COLO668 (cell line): ENCODE results near the gene SULT1A4.
"Not testable (repeated sequence)": the region's sequence is repeated elsewhere in the genome, so short reads cannot be mapped to it uniquely, and the experiment has no call there.

Source experiments
- DNase-seq: peaks from one replicate; lab custom pipeline; 2025; ENCODE audit not compliant: unreplicated experiment; lab: John Stamatoyannopoulos, UW

Gene SULT1A4

DNA sequence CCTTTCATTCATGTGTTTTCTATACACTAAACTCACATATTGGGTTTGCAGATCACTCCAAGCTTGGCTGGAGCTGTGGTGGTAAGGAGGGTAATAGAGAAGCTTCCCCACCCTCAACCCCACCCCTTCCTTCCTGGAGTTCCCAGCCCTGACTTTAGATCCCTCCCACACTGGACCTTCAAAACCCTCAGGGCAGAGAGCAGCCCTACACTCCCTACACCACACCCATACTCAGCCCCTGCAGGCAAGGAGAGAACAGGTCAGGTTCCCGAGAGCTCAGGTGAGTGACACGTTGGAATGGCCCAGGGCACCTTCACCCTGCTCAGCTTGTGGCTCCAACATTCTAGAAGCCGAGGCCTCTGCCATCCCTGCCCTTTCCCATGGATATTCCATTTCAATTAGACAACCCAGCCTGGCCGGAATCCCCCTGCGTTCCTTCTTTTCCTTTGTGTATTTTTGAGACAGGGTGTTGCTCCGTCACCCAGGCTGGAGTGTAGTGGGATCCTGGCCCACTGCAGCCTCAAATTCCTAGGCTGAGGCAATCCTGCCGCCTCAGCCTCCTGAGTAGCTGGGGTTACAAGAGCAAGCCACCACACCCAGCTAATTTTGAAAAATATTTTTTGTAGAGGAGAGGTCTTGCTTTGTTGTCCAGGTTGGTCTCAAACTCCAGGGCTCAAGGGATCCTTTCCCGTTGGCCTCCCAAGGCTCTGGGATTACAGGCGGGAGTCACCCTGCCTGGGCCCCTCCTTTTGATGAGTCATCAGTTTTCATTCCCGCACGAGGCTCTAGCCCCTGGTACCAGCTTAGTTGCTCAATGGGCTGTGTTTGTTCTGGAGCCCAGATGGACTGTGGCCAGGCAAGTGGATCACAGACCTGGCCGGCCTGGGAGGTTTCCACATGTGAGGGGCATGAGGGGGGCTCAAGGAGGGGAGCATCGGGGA lies at the start of gene SULT1A4:
Gene SULT1A4, plus strand, starts transcription at position 208 of the 941 bp plus-strand sequence. CDS start 1,473 bp downstream, outside the sequence.
- DNase-seq = not testable (repeated sequence)

DNA sequence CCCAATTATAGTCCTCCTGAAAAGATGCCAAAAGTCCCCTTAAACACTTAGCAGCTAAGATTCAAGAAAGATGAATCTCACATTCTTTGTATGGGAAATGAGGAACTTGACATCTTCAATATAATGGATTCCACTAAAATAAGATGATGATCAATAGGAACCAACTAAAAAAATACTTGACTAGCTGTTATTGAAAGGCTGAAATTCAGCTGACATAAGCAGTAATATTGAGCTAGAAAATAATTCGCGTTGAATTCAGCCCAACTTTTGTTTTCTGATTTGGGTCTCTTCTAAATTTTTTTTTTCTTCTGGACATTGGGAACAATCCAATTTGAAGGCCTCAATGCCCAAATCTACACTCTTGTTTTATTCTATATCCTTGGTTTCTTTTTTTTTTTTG lies 36.1 kb upstream of the SULT1A4 start:
- not testable (repeated sequence) for DNase-seq

DNA sequence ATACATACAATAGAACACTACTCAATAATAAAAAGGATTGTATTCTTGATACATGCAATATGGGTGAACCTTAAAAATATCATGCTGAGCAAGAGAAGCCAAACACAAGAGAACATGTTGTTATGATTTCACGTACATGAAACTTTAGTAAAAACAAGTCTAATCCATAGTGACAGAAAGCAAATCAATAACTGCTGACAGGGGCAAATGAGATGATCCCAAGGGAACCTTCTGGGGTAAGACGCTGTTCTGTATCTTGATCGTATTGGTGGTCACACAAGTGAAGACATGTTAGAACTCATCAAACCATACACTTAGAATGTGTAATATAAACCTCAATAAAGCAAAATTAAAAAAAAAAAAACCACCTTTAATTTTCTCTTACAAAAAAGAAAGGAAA lies 34.3 kb upstream of the SULT1A4 start:
- not testable (repeated sequence) for DNase-seq

DNA sequence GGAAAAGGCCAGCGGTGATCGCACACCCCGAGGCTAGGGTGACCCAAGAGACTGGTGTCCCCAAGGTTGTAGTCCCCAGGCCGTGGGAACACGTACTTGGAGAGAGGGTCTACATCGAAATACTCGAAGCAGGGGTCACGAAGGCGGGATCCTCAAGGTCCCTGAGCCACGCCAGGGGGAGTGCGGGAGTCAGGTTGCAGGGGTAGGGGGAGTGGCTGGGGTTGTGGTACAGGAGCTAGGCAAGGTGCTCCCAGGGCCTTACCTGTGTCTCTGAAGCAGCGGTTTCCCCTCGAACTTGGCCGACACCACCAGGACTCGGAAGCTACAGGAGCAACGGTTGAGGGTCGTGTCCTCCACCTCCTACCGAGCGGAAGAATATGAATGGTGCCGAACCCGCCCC lies 6.0 kb upstream of the SULT1A4 start:
- not testable (repeated sequence) for DNase-seq

DNA sequence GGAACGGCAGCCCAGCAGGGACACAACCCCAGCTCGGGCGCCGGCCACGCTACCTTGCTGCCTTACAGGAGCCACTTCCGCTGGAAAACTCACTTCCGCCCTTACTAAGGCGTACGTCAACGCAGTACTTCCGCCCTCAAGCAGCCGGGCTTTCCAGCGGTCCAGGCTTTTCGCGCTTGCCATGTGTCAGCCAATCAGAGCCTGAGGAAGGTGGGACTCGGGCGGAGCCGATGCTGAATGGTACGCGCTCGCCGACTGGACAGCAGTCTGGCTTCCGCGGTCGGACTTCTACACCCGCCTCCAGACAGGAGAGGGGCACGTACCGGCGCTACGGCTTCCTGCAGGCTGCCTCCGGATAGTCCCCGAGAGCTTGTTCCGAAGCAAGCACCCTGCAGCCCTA lies 5.4 kb upstream of the SULT1A4 start, which contains the start of the genes BOLA2 and SLX1B:
Gene BOLA2, minus strand, starts transcription at position 83 of the 400 bp plus-strand sequence. CDS start 98 bp downstream, outside the sequence.
Gene SLX1B, plus strand, starts transcription at position 265 of the 400 bp plus-strand sequence.
- not testable (repeated sequence) for DNase-seq

DNA sequence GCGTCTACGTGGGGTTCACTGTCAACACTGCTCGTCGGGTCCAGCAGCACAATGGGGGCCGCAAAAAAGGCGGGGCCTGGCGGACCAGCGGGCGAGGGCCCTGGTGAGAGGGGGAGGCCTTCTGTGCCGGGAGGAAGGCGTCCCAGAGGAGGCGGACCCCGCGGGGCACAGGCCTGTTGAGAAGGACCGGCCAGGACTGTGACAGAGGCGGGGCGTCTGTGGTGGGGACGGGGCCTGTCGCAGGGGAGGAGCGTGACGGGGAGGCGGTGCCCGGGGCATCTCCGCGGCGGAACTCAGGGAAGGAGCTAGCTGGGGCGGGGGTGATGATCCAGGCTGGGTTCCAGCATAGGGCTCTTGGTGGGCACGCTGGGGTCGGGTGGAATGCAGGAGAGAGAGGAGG lies 4.9 kb upstream of the SULT1A4 start:
- DNase-seq = not testable (repeated sequence)

DNA sequence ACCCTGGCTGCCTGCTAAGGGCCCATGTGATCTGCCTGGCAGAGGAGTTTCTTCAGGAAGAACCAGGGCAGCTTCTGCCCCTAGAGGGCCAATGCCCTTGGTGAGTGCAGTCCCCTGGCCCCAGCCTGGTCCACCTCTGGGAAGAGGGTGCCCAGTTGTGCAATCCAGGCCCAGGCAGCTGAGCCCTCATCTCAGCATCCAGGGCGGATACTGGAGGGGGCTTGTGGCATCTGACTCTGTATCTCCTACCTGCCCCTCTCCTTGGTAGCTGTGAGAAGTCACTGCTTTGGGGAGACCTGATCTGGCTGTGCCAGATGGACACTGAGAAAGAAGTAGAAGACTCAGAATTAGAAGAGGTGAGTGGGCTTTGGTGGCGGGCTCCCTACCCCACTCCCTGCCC lies 2.1 kb upstream of the SULT1A4 start:
- DNase-seq = not testable (repeated sequence)

DNA sequence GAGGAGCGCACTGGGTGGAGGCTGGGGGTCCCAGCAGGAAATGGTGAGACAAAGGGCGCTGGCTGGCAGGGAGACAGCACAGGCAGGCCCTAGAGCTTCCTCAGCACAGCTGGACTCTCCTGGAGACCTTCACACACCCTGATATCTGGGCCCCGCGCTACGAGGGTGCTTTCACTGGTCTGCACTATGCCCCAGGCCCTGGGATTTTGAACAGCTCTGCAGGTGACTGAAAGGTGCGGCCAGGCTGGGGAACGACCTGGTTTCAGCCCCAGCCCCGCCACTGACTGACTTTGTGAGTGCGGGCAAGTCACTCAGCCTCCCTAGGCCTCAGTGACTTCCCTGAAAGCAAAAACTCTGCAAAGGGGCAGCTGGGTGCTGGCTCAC lies 926 bp downstream of the SULT1A4 start:
- DNase-seq = not testable (repeated sequence)

DNA sequence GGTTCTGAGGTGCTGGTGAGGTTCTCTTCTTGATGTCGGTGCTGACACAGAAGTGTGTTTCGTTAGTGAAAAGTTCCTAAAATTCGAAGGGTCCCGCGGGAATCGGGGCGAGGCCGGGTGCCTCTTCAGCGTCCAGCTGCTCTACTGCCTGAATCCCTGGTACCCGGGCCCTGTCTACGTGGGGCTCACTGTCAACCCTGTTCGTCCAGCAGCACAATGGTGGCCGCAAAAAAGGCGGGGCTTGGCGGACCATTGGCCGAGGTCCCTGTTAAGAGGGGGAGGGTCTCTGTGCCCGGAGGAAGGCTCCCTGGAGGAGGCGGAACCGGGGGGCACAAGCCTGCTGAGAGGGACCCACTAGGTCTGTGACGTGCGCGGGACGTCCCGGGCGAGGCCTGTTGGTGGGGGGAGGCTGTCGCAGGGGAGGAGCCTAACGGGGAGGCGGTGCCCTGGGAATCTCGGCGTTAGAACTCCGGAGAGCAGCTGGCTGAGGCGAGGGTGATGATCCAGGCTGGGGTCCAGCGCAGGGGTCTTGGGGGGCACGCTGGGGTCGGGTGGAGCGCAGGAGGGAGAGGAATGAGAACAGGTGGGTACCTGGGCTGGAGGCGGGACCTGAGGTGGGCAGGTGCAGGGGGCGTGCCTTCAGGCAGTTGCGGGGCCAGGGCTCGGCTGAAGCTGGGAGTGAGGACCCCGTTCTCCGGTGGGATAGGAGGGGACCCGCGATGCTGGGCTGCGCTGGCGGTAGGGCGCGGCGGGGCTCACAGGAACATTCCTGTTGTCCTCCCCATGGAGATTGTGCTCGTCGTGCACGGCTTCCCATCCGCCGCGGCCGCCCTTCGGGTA lies 6.5 kb downstream of the SULT1A4 start:
- not testable (repeated sequence) for DNase-seq

DNA sequence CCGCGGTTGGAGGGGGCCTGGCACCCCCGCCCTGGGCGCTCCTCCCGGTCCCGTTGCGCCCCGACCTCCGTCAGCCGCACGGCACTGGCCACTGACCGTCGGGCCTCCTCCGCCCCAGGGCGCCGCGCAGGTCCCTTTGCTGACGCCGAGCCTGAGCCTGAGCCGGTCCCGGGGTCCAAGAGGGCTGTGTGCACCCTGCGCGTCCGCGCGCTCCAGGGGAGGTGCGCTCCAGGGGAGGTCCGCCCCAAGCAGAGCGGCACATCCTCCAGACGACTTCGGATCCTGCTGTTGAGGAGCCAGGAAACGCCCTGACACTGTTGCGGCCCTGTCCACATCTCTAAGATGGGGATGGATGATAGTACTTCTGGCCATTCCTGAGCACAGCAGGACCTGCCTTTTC lies 7.2 kb downstream of the SULT1A4 start:
- DNase-seq = not testable (repeated sequence)

DNA sequence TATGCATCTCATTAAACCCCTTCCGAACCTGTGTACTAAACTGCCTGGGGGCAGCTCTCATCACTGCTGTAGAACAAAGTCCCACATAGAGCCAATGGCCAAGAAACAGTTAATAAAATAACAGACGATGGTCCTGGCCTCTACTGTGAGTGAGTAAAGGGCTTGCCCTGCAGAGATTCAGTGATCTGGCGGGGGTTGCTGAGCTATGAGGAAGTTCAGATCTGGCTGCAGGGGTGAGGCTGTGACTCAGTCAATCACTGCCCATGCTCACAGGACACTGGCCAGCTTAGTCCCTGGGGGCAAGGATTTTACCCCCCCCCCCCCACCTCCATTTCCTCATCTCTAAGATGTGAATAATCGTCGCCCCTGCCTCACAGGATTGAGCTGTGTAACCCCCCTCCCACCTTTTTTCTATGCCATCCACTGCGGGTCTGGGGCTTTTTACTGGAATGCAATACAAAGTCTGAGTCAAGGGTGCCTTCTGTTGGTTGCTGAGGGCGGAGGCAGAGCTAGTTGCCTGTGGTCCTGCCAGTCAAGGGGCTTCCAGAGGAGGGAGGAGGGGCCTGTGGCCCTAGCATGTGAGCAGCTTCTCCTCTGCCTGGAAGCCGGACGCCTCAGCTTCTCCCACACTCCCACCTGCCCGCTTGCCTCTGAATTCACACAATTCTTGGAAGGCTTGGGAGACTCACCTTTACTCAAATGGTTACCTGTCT lies 8.1 kb downstream of the SULT1A4 start:
- DNase-seq = not testable (repeated sequence)

DNA sequence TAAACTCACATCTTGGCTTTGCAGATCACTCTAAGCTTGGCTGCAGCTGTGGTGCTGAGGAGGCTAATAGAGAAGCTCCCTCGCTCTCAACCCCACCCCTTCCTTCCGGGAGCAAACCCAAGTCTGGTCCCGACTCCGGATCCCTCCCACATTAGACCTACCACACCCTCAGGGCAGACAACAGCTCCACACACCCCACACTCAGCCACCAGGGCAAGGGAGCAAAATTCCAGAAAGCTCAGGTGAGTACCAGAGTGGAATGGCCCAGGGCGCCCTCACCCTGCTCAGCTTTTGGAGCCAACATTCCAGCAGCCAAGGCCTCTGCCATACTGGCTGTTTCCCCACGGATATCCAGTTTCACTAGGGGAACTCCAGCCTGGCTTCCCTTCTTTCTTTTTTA lies 9.9 kb downstream of the SULT1A4 start:
- not testable (repeated sequence) for DNase-seq

DNA sequence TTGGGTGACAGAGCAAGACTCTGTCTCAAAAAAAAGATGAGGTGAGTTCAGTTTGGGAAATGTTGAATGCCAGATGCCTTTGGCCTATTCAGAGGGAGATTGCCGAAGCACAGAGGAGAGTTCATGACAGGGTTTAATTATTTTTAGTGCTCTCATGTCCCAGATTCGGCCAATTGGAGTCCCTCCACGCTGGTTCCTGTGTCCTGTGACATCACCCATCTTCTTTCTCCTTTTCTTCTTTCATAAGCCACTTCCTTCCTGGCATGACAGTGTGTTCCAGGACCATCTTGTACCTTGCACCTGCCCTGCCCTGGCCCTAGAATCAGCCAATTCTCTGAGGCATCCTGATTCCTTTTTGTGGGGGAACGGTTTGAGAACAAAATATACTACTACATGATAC lies 12.4 kb downstream of the SULT1A4 start:
- DNase-seq = not testable (repeated sequence)

DNA sequence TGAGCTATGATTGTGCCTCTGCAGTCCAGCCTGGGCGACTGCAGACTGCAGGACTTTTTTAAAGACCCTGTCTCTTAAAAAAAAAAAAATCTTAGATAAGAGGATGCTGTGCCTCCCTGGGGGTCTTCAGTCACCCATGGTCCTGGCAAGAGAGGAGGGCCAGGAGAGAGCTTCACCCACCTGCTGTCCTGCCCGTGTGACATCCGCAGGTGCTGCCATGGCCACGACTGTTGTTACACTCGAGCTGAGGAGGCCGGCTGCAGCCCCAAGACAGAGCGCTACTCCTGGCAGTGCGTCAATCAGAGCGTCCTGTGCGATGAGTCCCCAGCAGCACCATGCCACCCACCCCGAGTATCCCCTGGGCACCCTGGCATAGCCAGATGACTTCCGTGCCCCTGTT lies 22.6 kb downstream of the SULT1A4 start:
- DNase-seq = not testable (repeated sequence)

DNA sequence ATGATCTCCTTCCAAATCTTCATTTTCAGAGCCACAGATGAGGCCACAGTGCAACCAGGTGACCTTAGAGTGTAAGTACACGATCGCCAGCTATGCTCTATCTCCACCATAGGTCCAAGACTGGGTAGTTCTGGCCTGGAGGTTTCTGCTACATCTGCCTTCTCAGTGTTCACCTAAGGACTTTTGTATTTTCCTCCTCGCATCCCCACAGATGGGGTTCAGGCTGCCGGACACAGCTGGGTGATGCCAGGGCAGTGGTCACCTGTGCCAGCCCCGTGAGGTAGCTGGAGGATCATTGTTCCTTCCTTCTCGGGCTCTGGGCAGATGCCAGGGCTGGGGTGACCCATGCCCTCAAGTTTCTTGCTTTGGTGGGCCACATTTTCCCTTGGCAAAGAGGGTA lies 46.6 kb downstream of the SULT1A4 start, which contains the start of gene NPIPB12:
Gene NPIPB12, minus strand, starts transcription at position 101 of the 400 bp plus-strand sequence.
- DNase-seq = not testable (repeated sequence)
